SW480 (cell line): ENCODE measurements around the gene PCDHGA9.
"Not testable (repeated sequence)": the region's sequence is repeated elsewhere in the genome, so short reads cannot be mapped to it uniquely, and the experiment has no call there.

ENCODE experiments used
- DNase-seq: peaks from one replicate; pipeline ENCODE4 v3.0.0-alpha.2; 2016; ENCODE audit warnings: low spot score

PCDHGA9 gene

DNA sequence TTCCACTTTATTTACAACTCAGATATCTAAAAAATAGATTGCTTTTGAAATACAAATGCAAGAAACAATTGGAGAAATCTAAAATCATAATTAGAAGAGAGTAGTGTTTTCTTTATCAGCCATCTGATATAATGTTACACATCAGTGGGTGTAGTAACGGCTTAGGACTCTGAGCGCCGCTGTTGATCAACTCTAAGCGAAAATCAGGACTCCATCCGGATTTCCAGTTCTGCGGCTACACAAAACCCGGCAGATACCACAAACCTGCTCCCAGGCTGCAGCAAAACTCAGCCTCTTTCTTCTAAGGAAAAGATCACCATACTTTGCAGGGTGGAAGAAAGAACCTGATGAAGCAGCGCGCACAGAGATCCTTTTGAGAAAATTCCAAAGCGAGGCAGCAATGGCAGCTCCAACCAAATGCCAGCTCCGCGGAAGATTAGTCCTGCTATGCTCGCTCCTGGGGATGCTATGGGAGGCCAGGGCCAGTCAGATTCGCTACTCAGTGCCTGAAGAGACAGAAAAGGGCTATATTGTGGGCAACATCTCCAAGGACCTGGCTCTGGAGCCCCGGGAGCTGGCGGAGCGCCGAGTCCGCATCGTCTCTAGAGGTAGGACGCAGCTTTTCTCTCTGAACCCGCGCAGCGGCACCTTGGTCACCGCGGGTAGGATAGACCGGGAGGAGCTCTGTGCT lies at the start of gene PCDHGA9:
Gene PCDHGA9, plus strand, starts transcription at position 226 of the 691 bp plus-strand sequence. Its CDS starts 175 bp downstream, at position 401.
- DNase-seq, result peak; percentile 31

DNA sequence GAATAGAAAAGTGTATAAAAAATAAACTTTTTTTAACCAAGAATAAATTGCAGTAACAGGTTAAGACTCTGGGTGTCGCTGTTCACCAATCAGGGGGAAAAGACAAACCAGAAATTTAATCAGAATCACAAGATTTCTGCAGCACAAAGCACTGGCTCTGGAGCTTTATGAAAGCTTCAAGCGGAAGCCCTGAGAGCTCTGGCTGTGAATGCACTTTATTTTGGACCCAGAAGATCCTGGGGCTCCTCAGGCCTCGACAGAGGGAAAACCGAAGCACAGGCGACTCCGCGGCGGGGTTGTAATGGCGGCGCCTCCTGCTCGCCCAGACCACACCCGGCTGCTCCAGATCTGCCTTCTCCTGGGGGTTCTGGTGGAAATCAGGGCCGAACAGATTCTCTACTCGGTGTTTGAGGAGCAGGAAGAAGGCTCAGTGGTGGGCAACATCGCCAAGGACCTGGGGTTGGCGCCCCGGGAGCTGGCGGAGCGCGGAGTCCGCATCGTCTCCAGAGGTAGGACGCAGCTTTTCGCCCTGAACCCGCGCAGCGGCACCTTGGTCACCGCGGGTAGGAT lies 47.6 kb upstream of the PCDHGA9 start, which contains the start of gene PCDHGA4:
Gene PCDHGA4, plus strand, starts transcription at position 122 of the 570 bp plus-strand sequence. Its CDS starts 87 bp downstream, at position 209.
- DNase-seq, result no peak

DNA sequence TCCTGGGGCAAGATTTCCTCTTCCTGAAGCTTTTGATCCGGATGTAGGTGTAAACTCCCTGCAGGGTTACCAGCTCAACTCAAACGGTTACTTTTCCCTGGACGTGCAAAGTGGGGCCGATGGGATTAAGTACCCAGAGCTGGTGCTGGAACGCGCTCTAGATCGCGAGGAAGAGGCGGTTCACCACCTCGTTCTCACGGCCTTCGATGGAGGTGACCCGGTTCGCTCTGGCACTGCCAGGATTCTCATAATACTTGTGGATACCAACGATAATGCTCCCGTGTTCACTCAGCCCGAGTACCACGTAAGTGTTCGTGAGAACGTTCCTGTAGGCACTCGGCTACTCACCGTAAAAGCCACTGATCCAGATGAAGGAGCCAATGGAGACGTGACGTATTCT lies 46.9 kb upstream of the PCDHGA9 start:
- DNase-seq, result no peak

DNA sequence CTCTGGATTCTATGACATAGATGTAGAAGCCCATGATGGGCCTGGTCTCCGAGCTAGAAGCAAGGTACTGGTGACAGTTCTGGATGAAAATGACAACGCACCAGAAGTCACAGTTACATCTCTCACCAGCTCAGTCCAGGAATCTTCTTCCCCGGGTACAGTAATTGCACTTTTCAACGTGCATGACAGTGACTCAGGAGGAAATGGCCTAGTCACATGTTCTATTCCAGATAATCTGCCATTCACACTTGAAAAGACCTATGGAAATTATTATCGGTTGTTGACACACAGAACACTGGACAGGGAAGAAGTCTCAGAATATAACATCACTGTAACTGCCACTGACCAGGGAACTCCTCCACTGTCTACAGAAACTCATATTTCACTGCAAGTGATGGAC lies 46.4 kb upstream of the PCDHGA9 start:
- DNase-seq, result no peak

DNA sequence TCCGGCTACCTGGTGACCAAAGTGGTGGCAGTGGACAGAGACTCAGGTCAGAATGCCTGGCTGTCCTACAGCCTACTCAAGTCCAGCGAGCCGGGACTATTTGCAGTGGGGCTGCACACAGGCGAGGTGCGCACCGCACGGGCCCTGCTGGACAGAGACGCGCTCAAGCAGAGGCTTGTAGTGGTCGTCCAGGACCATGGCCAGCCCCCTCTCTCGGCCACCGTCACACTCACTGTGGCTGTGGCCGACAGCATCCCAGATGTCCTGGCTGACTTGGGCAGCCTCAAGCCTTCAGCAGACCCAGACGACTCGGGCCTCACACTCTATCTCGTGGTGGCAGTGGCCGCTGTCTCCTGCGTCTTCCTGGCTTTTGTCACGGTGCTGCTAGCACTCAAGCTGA lies 45.6 kb upstream of the PCDHGA9 start:
- DNase-seq, result no peak

DNA sequence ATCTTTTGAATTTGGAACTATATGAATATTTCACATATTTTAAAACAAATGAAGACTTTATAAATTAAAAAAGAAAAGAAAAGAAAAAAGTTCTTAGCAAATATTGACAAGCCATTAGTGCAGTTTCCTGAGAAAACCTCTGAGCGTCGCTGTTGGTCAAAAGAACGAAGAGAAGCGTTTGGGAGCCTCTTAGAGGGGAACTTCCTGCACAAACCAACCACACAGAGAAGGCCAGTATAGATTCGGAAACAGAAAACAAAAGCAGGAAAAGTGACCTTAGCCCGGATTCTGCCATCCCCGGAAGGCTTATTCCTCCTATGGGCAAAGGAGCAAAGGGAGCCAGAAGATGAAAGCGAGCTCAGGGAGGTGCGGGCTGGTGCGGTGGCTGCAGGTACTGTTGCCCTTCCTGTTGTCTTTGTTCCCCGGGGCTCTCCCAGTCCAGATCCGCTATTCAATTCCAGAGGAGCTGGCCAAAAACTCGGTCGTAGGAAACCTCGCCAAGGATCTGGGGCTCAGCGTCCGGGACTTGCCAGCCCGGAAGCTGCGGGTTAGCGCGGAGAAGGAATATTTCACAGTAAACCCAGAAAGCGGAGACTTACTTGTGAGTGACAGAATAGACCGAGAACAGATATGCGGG lies 42.7 kb upstream of the PCDHGA9 start, which contains the start of gene PCDHGB2:
Gene PCDHGB2, plus strand, starts transcription at position 205 of the 637 bp plus-strand sequence. Its CDS starts 142 bp downstream, at position 347.
- DNase-seq, result peak; percentile 31

DNA sequence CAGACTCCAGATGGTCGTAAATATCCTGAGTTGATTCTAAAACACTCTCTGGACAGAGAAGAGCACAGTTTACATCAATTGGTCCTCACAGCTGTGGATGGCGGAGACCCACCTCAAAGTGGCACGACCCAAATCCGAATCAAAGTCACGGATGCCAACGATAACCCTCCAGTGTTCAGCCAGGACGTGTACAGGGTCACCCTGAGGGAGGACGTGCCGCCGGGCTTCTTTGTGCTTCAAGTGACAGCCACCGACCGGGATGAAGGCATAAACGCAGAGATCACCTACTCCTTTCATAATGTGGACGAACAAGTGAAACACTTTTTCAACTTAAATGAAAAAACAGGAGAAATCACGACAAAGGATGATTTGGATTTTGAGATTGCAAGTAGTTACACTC lies 41.9 kb upstream of the PCDHGA9 start:
- no peak for DNase-seq

DNA sequence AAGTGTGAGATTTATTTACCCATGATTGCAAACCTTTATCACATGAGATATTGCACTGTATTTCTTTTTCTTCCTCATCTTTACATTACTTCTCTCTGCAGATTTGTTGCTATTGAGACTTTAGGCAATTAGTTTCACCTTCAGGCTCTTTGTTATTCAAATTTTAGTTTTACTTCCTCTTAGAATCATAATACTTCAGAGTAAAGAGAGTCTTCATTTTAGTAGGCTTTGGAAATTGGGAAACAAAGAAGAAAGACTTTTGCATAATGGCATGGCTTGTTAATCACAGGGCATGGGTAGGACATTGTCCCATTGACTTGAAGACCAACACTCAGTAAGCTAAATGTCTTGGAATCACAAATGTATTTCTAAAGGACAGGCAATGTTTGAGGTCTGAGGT lies 39.9 kb upstream of the PCDHGA9 start:
- no peak for DNase-seq

DNA sequence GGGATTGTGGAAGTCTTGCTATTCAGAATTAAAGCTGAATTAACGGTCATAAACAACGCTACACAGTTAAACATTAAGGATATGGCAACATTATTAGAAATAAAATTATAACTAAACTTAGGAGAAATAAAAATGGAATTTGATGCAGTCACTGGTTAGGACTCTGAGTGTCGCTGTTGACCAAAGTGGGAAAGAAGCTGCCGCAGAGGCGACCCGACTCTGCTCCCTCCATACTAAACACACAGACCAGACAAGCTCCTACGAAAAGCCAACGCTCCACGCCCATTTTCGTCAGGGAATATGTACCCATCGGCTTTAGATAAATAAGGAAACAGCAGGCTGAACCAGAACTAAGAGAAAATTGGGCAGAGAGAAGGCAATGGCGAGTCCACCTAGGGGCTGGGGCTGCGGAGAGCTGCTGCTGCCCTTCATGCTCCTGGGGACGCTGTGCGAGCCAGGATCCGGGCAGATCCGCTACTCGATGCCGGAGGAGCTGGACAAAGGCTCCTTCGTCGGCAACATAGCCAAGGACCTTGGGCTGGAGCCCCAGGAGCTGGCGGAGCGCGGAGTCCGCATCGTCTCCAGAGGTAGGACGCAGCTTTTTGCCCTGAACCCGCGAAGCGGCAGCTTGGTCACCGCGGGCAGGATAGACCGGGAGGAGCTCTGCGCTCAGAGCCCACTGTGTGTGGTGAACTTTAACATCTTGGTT lies 38.5 kb upstream of the PCDHGA9 start, which contains the start of gene PCDHGA5:
Gene PCDHGA5, plus strand, starts transcription at position 211 of the 709 bp plus-strand sequence. Its CDS starts 169 bp downstream, at position 380.
- DNase-seq, result no peak

DNA sequence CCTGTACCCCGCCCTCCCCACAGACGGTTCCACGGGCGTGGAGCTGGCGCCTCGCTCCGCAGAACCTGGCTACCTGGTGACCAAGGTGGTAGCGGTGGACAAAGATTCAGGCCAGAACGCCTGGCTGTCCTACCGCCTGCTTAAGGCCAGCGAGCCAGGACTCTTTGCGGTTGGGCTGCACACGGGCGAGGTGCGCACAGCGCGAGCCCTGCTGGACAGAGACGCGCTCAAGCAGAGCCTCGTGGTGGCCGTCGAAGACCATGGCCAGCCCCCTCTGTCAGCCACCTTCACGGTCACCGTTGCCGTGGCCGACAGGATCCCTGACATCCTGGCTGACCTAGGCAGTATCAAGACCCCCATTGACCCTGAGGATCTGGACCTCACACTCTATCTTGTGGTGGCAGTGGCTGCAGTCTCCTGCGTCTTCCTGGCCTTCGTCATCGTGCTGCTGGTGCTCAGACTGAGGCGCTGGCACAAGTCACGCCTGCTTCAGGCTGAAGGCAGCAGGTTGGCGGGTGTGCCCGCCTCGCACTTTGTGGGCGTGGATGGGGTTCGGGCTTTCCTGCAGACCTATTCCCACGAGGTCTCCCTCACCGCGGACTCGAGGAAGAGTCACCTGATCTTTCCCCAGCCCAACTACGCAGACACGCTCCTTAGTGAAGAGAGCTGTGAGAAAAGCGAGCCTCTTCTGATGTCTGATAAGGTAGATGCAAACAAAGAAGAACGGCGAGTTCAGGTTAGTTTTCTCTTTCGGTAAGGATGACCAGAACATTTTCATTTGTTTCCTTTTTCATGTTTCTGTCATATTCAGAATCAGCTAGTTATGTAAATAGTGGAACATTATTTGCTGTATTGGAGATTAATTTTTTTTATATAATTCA lies 36.3 kb upstream of the PCDHGA9 start:
- no peak for DNase-seq

DNA sequence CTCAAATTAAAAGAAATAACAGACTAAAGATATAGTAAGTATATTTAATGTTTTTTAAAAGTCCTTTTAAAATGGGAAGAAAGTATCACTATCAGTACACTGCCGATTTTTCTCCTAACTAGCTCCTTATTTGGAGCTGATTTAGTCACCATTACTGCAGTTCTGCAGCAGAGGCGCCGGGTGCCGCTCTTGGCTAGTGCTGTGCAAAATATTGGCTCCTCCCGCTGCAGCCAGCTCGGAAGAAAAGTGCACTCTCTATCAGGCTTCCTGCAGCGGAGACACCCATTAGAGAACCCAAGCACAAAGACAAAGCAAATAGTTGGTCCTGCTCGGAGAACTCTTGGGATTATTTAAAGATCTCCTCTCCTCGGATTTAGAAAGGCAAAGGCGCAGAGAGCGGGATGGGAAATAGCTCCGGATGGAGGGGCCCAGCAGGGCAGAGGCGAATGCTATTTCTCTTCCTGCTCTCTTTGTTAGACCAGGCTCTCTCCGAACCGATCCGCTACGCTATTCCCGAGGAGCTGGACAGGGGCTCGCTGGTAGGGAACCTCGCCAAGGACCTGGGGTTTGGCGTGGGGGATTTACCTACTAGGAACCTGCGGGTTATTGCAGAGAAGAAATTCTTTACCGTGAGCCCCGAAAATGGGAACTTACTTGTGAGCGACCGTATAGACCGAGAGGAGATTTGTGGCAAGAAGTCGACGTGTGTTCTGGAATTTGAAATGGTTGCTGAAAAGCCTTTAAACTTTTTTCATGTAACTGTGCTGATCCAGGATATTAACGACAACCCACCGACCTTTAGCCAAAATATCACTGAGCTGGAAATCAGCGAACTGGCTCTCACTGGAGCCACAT lies 32.4 kb upstream of the PCDHGA9 start, which contains the start of gene PCDHGB3:
Gene PCDHGB3, plus strand, starts transcription at position 249 of the 855 bp plus-strand sequence. Its CDS starts 153 bp downstream, at position 402.
- no peak for DNase-seq

DNA sequence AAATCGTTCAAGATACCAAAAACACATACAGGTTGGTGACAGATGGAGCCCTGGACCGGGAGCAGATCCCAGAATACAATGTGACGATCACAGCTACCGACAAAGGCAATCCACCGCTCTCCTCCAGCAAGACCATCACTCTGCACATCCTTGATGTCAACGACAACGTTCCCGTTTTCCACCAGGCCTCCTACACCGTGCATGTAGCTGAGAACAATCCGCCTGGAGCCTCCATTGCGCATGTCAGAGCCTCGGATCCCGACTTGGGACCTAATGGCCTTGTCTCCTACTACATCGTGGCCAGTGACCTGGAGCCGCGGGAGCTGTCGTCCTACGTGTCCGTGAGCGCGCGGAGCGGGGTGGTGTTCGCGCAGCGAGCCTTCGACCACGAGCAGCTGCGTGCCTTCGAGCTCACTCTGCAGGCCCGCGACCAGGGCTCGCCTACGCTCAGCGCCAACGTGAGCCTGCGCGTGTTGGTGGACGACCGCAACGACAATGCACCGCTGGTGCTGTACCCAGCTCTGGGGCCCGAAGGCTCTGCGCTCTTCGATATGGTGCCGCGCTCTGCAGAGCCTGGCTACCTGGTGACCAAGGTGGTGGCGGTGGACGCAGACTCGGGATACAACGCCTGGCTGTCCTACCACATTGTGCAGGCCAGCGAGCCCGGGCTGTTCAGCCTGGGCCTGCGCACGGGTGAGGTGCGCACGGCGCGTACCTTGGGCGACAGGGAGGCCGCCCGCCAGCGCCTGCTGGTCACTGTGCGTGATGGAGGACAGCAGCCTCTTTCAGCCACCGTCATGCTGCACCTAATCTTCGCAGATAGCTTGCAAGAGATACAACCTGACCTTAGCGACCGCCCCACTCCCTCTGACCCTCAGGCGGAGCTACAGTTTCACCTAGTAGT lies 30.8 kb upstream of the PCDHGA9 start:
- DNase-seq, result no peak

DNA sequence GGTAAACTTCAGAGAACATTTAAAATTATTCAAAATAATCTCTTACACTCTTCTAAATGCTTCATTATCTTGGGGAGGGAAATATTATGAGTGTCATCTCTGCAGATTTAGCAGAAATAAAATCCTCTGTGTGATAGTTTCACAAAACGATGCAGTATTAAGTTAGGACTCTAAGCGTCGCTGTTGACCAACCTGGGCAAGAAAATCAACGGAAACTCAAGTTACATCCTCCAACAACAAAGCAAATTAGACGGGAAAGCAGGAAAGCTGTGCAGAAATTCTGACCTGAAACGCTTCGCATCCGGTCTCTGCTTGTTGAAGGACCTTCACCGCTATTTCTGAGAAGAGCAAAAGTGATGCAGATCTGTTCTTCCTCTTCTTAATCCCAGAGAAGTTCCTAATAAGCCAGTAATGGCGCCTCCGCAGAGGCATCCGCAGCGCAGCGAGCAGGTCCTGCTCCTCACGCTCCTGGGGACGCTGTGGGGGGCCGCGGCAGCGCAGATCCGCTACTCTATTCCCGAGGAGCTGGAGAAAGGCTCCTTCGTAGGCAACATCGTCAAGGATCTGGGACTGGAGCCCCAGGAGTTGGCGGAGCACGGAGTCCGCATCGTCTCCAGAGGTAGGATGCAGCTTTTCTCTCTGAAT lies 28.8 kb upstream of the PCDHGA9 start, which contains the start of gene PCDHGA6:
Gene PCDHGA6, plus strand, starts transcription at position 219 of the 645 bp plus-strand sequence. Its CDS starts 193 bp downstream, at position 412.
- peak; percentile 30 for DNase-seq

DNA sequence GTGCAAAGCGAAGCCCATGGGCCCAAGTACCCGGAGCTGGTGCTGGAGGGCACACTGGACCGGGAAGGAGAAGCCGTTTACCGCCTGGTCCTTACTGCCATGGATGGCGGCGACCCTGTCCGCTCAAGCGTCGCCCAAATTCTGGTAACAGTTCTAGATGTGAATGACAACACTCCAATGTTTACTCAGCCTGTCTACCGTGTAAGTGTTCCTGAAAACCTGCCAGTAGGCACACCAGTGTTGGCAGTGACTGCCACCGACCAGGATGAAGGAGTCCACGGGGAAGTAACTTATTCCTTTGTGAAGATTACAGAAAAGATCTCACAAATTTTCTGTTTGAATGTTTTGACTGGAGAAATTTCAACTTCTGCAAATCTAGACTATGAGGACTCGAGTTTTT lies 28.0 kb upstream of the PCDHGA9 start:
- DNase-seq, result no peak

DNA sequence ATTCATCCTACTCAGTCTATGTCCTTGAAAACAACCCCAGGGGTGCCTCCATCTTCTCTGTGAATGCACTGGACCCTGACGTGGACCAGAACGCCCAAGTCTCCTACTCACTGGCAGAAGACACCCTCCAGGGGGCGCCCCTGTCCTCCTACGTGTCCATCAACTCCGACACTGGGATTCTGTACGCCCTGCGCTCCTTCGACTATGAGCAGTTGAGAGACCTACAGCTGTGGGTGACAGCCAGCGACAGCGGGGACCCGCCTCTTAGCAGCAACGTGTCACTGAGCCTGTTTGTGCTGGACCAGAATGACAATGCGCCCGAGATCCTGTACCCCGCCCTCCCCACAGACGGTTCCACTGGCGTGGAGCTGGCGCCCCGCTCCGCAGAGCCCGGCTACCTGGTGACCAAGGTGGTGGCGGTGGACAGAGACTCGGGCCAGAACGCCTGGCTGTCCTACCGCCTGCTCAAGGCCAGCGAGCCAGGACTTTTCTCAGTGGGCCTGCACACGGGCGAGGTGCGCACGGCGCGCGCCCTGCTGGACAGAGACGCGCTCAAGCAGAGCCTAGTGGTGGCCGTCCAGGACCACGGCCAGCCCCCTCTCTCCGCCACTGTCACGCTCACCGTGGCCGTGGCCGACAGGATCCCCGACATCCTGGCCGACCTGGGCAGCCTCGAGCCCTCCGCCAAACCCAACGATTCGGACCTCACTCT lies 27.0 kb upstream of the PCDHGA9 start:
- DNase-seq, result not testable (repeated sequence)

DNA sequence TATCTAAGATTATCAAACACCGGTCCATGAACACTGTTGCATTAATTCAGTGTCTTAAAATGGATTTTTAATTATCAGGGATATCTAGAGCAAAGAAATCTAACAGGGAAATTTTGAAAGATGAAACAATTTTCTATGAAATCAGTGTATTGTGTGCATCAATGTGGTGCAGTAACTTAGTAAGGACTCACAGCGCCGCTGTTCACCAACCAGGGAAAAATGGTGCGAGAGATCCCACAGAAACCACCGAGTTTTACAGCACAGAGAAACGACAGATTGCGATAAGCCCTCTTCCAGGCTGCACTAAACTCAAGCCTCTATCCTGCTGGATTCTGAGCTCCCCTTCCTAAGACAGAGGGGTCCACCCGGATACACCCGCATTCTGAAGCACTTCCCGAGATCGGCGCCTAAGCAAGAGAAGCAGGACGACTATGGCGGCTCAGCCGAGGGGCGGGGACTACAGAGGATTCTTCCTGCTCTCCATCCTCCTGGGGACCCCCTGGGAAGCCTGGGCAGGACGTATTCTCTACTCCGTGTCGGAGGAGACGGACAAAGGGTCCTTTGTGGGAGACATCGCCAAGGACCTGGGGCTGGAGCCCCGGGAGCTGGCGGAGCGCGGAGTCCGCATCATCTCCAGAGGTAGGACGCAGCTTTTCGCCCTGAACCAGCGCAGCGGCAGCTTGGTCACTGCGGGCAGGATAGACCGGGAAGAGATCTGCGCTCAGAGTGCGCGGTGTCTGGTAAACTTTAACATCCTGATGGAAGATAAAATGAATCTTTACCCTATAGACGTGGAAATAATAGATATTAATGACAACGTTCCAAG lies 19.9 kb upstream of the PCDHGA9 start, which contains the start of gene PCDHGA7:
Gene PCDHGA7, plus strand, starts transcription at position 274 of the 826 bp plus-strand sequence. Its CDS starts 158 bp downstream, at position 432.
- no peak for DNase-seq

DNA sequence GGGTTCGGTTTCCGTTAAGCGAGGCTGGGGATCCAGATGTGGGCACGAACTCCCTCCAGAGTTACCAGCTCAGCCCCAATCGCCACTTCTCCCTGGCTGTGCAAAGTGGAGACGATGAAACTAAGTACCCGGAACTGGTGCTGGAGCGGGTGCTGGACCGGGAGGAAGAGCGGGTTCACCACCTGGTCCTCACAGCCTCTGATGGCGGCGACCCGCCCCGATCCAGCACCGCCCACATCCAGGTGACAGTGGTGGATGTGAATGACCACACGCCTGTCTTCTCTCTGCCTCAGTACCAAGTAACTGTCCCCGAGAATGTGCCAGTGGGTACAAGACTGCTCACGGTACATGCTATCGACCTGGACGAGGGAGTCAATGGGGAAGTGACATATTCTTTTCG lies 19.2 kb upstream of the PCDHGA9 start:
- DNase-seq, result no peak
